GM19438 (cell line): ENCODE measurements around the gene HAND2.

ENCODE experiments used
- ATAC-seq: cut with Tn5 transposase; IDR thresholded peaks from one replicate; pipeline ENCODE4 v1.9.1; 2021; ENCODE audit warnings: low read depth; ENCODE audit not compliant: unreplicated experiment

Gene HAND2

DNA sequence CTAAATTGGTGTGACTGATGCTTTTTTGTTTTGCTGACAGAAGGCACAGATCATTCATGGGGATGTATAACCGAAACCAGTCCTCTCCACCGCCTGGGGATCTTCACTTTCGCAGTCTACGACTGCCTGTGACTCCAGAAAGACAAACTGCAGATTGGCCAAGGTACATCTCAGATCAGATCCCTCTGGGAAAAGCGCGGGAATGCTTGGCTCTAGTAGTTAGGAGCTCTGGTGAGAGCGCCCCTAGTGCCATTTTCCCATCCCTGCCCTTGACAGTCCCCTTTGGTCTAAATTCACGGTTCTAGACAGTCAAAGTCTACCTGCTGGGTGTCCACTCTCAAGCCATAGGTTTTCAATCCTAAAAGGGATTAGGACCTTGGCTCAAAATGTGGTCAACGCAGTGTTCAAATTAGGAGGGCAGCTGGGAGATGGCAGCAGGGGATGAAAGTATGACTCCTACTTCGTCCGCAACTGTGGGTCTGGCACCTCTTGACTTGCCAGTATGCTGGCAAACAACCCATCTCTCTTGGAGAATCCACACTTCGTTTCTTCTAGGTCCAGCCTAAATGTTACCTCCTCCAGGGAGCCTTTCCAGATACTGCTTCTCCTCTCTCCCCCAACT, 6.9 kb upstream of the HAND2 start:
- ATAC-seq = no peak

DNA sequence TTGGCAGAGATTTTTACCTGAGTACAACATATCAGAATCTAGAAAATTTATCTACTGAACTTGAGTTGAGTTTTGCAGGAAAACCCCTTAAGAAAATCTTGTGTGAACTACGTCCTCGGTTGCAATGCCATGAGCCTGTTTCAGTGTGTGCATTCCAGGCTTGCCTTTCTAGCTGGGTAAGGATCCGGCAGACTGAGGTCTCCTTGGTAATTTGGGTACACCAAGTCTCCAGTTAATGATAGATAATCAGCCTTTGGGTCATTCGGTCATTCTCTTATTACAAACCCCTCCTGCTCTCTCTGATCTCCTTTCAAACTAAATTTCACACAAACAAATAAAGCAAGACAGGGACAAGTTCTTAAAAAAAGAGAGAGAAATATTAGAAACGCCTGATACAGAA, 5.9 kb upstream of the HAND2 start:
- ATAC-seq = no peak

GRCh38 chr4:173535165-173535902, 5.3 kb upstream of the HAND2 start:
- no peak for ATAC-seq

GRCh38 chr4:173534434-173534833, 4.4 kb upstream of the HAND2 start:
- ATAC-seq = no peak

DNA sequence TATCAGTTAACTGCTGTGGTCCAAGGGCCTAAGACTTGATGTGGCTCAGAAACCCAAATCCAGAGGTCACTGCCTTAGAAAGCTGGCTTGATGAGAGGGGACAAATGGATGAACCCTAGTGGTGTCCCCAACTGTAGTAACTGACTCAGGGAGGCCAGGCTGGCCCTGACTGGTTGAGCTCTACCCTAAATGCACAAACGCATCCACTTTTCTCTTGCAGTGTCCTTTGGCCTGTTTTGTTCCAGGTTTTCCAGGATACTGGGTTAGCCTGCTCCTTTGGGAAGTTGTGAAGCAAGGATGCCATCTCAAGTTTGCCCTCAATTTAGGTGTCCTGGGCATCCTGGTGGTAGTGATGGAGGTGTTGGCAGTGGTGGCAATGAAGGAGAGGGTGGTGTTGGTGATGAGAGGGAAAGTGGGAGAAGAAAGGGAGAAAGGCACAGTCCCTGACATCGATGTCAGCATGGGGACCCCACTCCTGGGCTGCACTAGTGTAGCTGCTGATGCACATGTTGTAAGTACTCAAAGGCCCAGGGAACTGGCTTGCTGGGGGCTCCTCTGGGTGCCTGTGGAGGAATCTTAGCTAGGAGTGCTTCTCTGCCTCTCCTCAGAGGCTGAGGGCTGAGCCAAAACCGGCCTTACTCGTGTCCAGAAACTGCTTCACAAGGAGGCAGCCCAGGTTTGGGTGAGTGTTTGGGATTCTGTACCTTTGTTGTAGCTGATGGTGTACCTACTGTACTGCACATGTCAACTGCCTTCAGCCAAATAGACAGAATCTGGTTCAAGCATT, 2.9 kb upstream of the HAND2 start:
- ATAC-seq = no peak

DNA sequence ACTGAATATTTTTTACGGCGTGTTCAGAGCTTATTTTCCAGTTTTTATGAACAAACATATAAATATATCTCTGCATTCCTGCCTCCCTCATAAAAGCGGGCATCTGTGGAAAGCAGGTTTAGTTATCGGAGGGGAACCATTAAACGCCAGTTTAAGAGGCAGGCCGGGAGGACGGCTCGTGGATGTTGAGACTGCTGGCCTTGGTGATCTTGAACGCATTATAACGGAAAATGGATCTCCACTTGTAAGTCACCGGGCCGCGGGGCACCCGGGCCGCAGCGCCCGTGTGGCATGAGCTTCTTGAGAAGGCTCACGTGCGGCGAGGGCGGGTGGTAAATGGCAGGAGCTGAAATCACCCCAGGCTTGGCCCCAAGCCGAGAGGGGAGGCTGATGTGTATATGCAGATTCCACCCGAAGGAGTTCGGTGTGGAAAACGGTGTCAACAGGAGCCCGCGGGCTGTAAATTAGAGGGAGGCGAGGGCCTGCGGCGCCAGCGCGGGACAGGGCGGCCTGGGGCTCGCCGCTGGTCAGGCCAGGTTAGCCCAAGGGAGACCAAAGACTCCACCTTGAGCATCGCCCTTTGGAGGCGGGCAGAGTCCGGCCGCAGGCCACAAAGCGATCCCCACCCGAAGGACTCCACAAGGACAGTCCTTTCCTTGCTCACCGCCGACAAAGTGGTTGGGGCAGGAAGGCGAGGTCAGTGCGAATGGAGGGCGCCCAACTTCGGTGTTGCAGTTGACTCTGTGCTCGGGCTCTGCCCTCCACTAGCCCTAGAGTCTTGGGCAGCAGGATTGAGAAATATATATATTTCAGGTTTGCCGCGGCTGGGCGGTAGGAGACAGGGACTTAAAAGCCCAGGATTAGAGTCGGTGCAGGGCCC, 1.3 kb upstream of the HAND2 start:
- ATAC-seq = no peak

DNA sequence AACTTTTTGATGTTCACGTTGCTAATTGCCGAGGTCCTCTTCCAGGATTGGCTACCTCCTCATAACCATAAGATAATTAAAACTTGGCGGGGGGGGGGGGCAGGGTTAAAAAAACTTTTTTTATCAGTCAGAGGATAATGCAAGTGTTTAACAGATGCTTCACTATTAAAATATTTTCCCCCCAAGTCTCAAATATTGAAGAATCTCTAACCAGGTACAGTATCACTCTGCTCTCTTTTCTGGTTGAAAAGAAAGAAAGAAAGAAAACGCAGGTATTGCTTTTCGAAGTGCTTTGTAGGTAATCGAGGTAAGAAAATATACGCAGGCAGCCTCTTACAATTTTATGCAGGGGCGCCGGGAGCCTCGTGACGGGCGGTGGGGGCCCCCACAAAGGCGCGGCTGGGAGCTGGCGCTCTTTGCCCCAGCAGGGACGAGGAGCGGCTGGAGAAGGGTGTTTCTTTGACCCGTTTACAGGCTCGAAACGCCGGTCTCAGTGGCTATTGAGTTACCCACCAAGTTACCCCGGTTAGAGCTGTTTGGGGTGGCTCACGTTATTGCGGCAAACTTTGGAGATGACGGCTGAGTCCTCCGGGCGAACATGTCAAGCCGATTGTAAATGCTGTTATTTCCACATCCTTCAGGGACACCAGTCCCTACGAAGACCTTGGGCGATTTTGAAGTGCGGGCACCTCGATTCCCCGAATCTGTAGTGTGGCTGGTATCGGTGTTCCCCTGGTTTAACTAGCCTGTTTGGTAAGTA, 477 bp upstream of the HAND2 start:
- no peak for ATAC-seq

DNA sequence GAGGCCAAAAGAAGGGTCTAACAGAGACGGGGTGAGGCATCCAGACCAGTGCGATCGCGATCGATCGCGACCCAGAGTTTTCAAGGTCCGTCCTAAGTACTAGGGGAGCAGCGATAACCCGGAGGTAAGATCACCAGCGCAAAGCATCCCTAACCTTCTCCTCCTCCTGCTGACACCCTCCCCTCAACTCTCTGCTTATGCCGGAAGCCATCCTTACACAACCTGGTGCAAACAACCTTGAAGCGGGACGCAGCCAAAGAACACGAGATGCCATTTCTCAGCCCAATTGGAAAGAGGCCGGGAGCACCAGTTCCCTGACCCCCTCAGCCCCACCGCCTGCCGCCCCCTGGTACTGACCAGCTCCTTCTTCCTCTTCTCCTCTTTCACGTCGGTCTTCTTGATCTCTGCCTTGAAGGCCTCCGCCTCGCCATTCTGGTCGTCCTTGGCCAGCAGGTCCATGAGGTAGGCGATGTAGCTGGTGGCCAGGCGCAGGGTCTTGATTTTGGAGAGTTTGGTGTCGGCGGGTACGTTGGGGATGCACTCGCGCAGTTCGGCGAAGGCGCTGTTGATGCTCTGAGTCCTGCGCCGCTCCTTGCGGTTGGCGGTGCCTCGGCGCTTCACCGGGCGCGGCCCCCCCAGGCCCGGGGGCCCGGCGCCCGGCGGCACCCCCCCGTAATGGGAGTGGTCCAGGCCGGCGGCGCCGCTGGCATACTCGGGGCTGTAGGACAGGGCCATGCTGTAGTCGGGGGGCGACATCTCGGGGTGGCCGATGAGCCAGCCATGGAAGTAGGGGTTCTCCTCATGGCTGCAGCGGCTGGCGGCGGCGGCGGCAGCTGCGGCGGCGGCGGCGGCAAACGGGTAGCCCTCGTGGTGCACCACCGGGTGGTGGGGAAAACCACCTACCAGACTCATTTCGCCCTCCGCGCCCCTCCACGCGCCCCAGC, 1.4 kb downstream of the HAND2 start:
- ATAC-seq = no peak

- no peak for ATAC-seq
Measured at GRCh38 chr4:173527103-173527891, 2.7 kb downstream of the HAND2 start.

DNA sequence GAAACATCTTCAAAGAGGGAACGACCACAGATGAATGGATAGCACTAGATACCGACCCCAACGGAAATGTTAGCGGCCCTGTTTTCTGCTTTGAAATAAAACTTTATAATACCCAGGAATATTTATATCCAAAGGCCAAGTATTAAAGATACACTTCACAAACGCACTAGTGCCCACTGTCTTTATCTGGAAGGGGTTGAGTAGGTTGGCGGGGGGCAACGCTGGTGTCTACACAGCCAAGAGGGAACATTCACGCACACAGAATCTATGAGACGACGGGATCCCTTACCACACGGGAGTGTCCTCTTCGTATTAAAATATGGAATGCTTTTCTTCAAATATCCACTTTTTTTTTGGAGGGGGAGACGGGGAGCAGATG, 3.3 kb downstream of the HAND2 start:
- ATAC-seq = no peak

GRCh38 chr4:173526027-173526482, 4.0 kb downstream of the HAND2 start:
- ATAC-seq = no peak

DNA sequence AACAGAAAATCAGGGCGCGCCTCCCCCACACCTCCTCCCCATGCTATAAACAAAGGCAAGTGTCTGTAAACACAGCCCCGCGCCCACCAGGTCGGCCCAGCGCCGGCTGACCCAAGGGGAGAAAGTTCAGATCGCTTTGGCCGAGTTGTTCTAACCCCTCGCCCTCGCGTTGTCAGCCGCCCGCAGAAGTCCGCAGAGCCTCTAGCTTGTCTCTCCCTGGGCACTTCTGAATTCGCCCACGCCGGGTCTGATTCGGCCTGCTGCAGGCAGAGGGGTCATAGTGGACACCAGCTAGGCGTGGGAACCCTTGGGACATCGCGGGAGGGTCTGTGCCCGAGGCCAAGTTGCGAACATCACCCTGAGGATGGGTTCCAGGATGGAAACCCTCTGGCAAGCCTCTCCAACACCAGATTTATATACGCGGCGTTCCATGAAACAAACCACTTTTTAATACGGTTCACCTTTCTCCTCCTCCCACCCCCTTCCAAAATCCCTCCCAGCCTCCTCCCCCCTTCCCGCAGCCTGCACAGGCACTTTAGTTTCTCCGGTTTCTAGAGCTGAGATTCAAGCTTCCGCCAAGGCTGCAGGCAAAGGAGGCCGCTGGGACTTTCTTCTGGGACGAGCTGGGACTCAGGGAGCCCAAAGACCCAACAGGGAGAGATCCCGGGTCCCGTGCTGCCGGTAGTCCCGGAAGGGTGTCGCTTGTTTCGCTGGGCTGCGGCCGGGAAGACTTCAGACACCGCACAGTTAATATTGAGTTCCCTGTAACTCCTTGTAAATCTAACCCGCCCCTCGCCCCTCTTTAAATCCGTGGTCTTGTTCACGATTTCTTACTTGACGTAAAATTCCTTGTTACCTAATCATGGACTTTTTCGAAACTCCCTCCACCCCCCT, 4.7 kb downstream of the HAND2 start:
- ATAC-seq = no peak

GRCh38 chr4:173524218-173525117, 5.6 kb downstream of the HAND2 start:
- ATAC-seq = no peak

DNA sequence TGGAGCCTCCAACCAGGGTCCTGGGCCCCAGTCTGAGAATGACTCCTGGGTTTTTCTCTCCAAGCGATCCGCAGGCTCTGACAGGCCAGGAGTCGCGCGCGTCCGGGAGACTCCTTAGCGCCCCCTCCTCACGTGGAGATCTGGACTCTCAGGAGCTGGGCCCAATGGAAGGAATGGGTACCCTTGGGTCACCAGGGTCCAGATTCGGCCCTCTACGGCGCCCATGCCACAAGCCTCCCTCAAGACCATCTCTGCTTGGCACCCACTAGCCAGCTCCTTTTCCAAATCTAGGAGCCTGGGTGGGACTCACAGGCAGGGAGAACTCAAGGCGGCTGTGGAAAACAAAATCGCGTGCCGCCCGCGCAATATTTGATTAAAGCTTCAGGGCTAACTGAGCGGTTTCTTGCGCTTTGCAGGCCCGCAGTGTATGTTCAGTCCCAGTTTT, 7.1 kb downstream of the HAND2 start:
- no peak for ATAC-seq

GRCh38 chr4:173522160-173522950, 7.7 kb downstream of the HAND2 start:
- peak; percentile 56 for ATAC-seq
